Measurements from ENCODE around the gene SGCB. TPM values are rescaled to one million over a fixed set of nuclear protein-coding genes. Genes with fewer than 3 reads are reported as not detected.
"Not testable (repeated sequence)": the region's sequence is repeated elsewhere in the genome, so short reads cannot be mapped to it uniquely, and the experiment has no call there.

The SGCB gene, protein sequence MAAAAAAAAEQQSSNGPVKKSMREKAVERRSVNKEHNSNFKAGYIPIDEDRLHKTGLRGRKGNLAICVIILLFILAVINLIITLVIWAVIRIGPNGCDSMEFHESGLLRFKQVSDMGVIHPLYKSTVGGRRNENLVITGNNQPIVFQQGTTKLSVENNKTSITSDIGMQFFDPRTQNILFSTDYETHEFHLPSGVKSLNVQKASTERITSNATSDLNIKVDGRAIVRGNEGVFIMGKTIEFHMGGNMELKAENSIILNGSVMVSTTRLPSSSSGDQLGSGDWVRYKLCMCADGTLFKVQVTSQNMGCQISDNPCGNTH
- total RNA-seq, result 10 to 100 TPM in 2 of 6 donors, 1 to 10 TPM in 4; 4.4 to 13.8 (median 7.2) TPM
- polyA plus RNA-seq, result 10 to 100 TPM in 1 of 2 donors, 1 to 10 TPM in 1; 3.2 to 11.6 TPM

DNA sequence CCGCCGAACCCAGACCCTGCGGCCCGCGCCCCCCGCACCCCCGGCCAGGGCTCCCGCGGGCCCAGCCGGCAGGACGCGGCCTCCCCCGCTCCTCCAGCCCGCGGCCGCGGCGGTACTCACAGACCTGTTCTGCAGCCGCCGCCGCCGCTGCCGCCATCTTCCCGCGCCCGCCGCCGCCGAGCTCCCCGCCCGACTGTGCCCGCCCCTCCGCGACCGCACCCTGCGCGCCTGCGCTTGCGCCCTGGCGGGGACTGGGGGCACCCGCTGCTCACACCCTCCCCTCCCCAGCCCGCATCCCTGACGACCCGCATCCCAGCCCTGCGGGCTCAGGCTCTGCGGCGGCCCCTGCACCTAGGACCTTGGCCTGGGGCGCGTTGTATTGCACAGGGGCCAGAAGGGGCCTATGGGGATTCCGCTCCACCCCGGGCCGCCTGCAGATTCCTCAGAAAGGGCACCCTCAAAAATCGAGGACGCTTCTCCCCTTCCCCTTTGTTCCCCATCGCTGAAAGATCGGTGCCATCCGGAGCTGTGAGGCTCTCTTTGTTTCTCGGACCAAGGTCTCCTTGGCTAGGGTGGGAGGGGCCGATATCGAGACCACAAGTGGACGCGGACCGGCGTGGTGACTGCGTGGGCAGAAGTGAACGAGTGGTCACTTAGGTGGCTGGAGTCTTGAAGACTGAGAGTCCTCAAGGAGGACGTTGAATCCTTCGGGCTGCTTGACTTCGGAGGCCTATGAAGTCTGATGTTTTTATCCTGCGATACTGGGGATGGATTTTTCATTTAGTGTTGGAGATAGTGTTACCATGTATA lies at the start of gene SGCB:
SGCB (minus strand) TSS at position 197 of the 810 bp plus-strand sequence; CDS start at position 157, 40 bp downstream.
- Histone ChIP-seq H3K36me3 (no peaks in the 10 kb centered on the region), H3K27ac (peak within 1 kb of the TSS in 3 of 4 donors; percentile 11 to 38 (median 33)), H3K4me1 (peaks cover 0 to 4% (median 0%) of the 10 kb centered on the region in 3 donors), H3K27me3 (no peaks in the 10 kb centered on the region), H3K4me3 (peak within 1 kb of the TSS; percentile 54 to 79 (median 74)), H3K9me3 (no peaks in the 10 kb centered on the region)
- ATAC-seq (peak; percentile 90 to 96 (median 94)), DNase-seq (peak; percentile 45 to 88 (median 62)), FAIRE-seq (no peak)
- 4 to 5% methylated on average over 51 to 70 of the region's 70 CpGs for WGBS, 2 donors
- TF ChIP-seq, protein P1, sequence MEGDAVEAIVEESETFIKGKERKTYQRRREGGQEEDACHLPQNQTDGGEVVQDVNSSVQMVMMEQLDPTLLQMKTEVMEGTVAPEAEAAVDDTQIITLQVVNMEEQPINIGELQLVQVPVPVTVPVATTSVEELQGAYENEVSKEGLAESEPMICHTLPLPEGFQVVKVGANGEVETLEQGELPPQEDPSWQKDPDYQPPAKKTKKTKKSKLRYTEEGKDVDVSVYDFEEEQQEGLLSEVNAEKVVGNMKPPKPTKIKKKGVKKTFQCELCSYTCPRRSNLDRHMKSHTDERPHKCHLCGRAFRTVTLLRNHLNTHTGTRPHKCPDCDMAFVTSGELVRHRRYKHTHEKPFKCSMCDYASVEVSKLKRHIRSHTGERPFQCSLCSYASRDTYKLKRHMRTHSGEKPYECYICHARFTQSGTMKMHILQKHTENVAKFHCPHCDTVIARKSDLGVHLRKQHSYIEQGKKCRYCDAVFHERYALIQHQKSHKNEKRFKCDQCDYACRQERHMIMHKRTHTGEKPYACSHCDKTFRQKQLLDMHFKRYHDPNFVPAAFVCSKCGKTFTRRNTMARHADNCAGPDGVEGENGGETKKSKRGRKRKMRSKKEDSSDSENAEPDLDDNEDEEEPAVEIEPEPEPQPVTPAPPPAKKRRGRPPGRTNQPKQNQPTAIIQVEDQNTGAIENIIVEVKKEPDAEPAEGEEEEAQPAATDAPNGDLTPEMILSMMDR (IDR thresholded peaks at IDR 0.05), result no peak
- intact Hi-C loops (cut with DNase I), result no loop called here

DNA sequence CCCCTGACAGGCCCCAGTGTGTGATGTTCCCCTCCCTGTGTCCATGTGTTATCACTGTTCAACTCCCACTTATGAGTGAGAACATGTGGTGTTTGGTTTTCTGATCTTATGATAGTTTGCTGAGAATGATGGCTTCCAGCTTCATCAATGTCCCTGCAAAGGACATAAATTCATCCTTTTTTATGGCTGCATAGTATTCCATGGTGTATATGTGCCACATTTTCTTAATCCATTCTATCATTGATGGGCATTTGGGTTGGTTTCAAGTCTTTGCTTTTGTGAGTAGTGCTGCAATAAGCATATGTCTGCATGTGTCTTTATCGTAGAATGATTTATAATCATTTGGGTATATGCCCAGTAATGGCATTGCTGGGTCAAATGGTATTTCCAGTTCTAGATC lies 48.3 kb upstream of the SGCB start:
- intact Hi-C loops (cut with DNase I); H3K4me3 ChIP-seq; FAIRE-seq; H3K36me3 ChIP-seq; DNase-seq; H3K27me3 ChIP-seq; H3K27ac ChIP-seq; ATAC-seq; H3K4me1 ChIP-seq; H3K9me3 ChIP-seq: not testable (repeated sequence)
- WGBS, 2 donors, result 84 to 90% methylated on average over 1 of the region's 1 CpG

DNA sequence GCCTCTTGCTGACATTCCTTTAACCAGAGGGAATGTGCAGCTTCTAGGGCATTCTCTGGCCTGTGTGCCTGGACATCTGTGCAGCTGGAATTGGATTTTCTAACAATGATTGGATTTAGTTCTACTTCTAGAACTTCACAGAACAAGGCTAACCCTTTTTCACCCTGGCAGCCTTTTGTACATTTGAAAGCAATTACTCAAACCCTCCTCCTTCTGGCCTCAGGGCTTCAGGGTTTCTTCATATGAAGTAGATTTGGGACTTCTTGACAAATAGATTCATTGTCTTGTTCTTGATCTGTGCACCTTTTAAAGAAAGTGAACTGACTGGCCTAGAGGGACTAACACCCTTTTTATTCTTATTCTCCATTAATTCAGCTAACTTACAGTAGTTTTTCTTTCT lies 43.1 kb upstream of the SGCB start:
- intact Hi-C loops (cut with DNase I), result no loop called here
- no peak overlapping the region for H3K4me3 ChIP-seq
- no peak for ATAC-seq
- H3K27ac ChIP-seq, result no peak overlapping the region
- DNase-seq, result no peak
- TF ChIP-seq, protein P1 (IDR thresholded peaks at IDR 0.05), result no peak
- H3K27me3 ChIP-seq, result no peaks in the 10 kb centered on the region
- H3K9me3 ChIP-seq, result no peaks in the 10 kb centered on the region
- H3K36me3 ChIP-seq, result no peaks in the 10 kb centered on the region
- FAIRE-seq, result no peak
- H3K4me1 ChIP-seq, result no peaks in the 10 kb centered on the region

DNA sequence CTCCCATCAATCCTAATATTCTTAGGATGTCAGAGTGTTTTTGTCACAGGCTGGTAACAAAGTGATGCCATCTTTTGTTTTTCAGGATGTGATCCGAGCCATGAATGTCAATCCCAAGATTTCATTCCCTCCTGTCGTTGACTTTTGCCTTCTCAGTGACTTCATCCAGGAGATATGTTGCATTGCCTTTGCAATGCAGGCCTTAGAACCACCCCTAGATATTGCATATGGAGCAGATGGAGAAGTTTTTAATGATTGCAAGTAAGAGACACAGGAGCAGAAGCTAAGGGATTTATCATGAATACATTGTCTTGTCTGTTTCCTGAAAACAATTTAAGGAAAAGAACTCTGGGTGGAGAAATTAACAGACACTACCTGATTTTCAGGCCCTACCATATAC lies 41.6 kb upstream of the SGCB start:
- ATAC-seq, result no peak
- TF ChIP-seq, protein P1 (IDR thresholded peaks at IDR 0.05), result no peak
- 34 to 63% methylated on average over 2 of the region's 2 CpGs for WGBS, 2 donors
- H3K9me3 ChIP-seq, result no peaks in the 10 kb centered on the region
- intact Hi-C loops (cut with DNase I), result no loop called here
- DNase-seq, result no peak
- no peaks in the 10 kb centered on the region for H3K4me1 ChIP-seq
- FAIRE-seq, result no peak
- H3K4me3 ChIP-seq, result no peak overlapping the region
- H3K27ac ChIP-seq, result no peak overlapping the region
- no peaks in the 10 kb centered on the region for H3K36me3 ChIP-seq
- H3K27me3 ChIP-seq, result no peaks in the 10 kb centered on the region

DNA sequence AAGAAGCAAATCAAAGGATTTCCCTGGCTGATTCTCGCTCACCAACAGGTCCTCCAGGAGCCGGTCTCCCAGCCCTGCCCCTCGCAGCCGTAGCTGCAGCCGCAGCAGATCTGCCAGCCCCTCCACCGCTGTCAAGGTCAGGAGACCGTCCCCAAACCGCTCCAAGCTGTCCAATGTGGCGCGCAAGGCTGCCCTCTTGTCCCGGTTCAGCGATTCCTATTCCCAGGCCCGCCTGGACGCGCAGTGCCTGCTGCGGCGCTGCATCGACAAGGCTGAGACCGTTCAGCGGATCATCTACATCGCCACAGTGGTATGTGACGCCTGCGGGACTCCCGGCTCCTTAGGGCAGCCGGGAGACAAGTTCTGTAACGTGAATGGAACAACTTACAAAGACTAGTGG lies 38.6 kb upstream of the SGCB start:
- no peak for FAIRE-seq
- TF ChIP-seq, protein P1 (IDR thresholded peaks at IDR 0.05), result no peak
- Histone ChIP-seq H3K36me3 (no peaks in the 10 kb centered on the region), H3K4me3 (no peak overlapping the region), H3K27me3 (no peaks in the 10 kb centered on the region), H3K27ac (no peak overlapping the region), H3K9me3 (no peaks in the 10 kb centered on the region), H3K4me1 (no peaks in the 10 kb centered on the region)
- 8 to 10% methylated on average over 26 of the region's 26 CpGs for WGBS, 2 donors
- DNase-seq, result peak in 2 of 6 donors; percentile 48 to 58
- intact Hi-C loops (cut with DNase I), result no loop called here
- peak in 3 of 4 donors; percentile 27 to 51 (median 34) for ATAC-seq

All from pancreas (tissue), 10 donors.